Stomach (tissue), 9 donors: ENCODE data around the gene SEL1L. TPM values are rescaled to one million over a fixed set of nuclear protein-coding genes. Genes with fewer than 3 reads are reported as not detected.

ENCODE experiments used
- DNase-seq, 2 donors: peaks; one replicate each; pipeline versions ENCODE4 v3.0.0 to v3.0.0-alpha.2; 2013 to 2019
- H3K27ac ChIP-seq, 5 donors: fragments of 200-600 bp in 4 of 5; sonication (generic) in 4 of 5; one replicate each; pipeline ENCODE4 v1.5.1; 2013 to 2019; ENCODE audit warnings: mild to moderate bottlenecking in 1 of 5, moderate library complexity in 1 of 5
- H3K27me3 ChIP-seq, 3 donors: fragments of 200-600 bp; sonication (generic); one replicate each; pipeline ENCODE4 v1.5.1; 2017 to 2019; ENCODE audit warnings: mixed run types in 1 of 3
- H3K36me3 ChIP-seq, 4 donors: fragments of 200-600 bp; sonication (generic); 1 replicate in 3 of 4; 2 replicates in 1 of 4; pipeline ENCODE4 v1.5.1; 2016 to 2019
- H3K4me1 ChIP-seq, 4 donors: fragments of 200-600 bp; sonication (generic); one replicate each; pipeline ENCODE4 v1.5.1; 2016 to 2019
- H3K4me3 ChIP-seq, 4 donors: fragments of 200-600 bp; sonication (generic) in 3 of 4; one replicate each; pipeline ENCODE4 v1.5.1; 2016 to 2019; ENCODE audit warnings: mild to moderate bottlenecking in 1 of 4
- H3K9me3 ChIP-seq, 4 donors: fragments of 200-600 bp; sonication (generic); one replicate each; pipeline ENCODE4 v1.5.1; 2016 to 2019
- CTCF ChIP-seq, 7 experiments: fragments of 450-650 bp in 4 of 7; fragments of 200-600 bp in 3 of 7; sonication (generic) in 3 of 7; IDR thresholded peaks; one replicate each; pipeline ENCODE4 v1.5.1; 2016 to 2019; ENCODE audit warnings: antibody characterized with exemption in 7 of 7, control low read depth in 2 of 7, mild to moderate bottlenecking in 1 of 7
- EP300 ChIP-seq: sonication (generic); formaldehyde crosslinking; IDR thresholded peaks from one replicate; pipeline ENCODE4 v1.6.1; 2017; ENCODE audit warnings: antibody characterized with exemption
- POLR2A ChIP-seq, 4 donors: fragments of 450-650 bp; IDR thresholded peaks; one replicate each; pipeline ENCODE4 v1.6.1; 2016; ENCODE audit warnings: antibody characterized with exemption in 4 of 4, control low read depth in 2 of 4, mild to moderate bottlenecking in 1 of 4, moderate library complexity in 1 of 4
- POLR2AphosphoS5 ChIP-seq, 3 donors: sonication (generic); formaldehyde crosslinking; IDR thresholded peaks; one replicate each; pipeline ENCODE4 v1.6.1; 2016; ENCODE audit warnings: antibody characterized with exemption in 3 of 3
- WGBS, 5 donors: extraction: QIAGEN DNeasy Blood & Tissue Kit in 3 of 5; methylation state at CpG; one replicate each; pipeline versions ENCODE4 v1.1.5 to v1.1.7; 2013 to 2018; 5-methylcytosine and 5-hydroxymethylcytosine counted together
- intact Hi-C: fragments of 100-400 bp; cut with DNase I; formaldehyde crosslinking; loops from one replicate; pipeline ENCODE4 v1.15.1; 2023; ENCODE audit warnings: low total_unique reads
- polyA plus RNA-seq, 3 donors: library from polyadenylated mRNA; stranded (reverse); fragments of 200-250 nt; gene quantifications; one replicate each; pipeline ENCODE4 v1.2.3, GENCODE V29; 2013
- total RNA-seq, 5 donors: library from RNA; depleted of rRNA; stranded (reverse); fragments of >200 nt; gene quantifications; one replicate each; pipeline versions ENCODE4 v1.1.0 to v1.2.3, GENCODE V29; 2014 to 2016
- donor health status: healthy with polysubstance abuse.
- donor health status: Bipolar disorder and iron deficiency.
- donor health status: healthy.

Gene SEL1L
- total and polyA plus RNA-seq, 8 donors, result 5.0 to 175 (median 12.8) TPM

DNA sequence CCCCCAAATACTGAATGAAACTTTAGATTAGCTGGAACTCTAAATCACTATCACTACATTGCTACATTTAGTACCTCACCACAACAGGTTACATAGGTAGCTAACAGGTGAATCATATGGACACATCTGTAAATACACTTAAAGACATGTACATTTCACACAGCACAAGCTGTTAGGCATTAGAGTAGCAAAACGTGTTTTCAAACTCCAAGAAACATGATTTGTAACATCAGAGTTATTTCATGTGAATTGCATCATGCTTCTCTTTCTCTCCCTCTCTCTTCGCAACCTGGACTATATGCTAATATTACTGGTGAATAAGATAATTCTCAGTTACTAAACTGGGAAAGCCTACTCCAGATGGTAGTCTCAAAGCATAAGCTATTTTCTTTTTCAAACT lies 4.3 kb downstream of the SEL1L start:
- no peaks in the 10 kb centered on the region for H3K27me3 ChIP-seq
- DNase-seq, result no peak
- WGBS, 5 donors, result 26 to 58% (median 47%) methylated on average over 2 of the region's 2 CpGs
- intact Hi-C loops, result no loop called here
- TF ChIP-seq POLR2A (IDR thresholded peaks at IDR 0.05) (no peak), POLR2AphosphoS5 (IDR thresholded peaks at IDR 0.05) (no peak), CTCF (IDR thresholded peaks at IDR 0.05) (no peak), EP300 (no peak)
- H3K4me3 ChIP-seq, result no peak overlapping the region
- H3K9me3 ChIP-seq, result no peaks in the 10 kb centered on the region
- H3K27ac ChIP-seq, result no peak overlapping the region
- peaks cover 10 to 30% (median 24%) of the 10 kb centered on the region in 4 donors for H3K36me3 ChIP-seq
- H3K4me1 ChIP-seq, result peaks cover 9 to 66% (median 52%) of the 10 kb centered on the region in 4 donors

GRCh38 chr14:81525129-81525528 lies 8.5 kb downstream of the SEL1L start:
- intact Hi-C loops, result no loop called here
- TF ChIP-seq EP300 (no peak), CTCF (IDR thresholded peaks at IDR 0.05) (no peak), POLR2A (IDR thresholded peaks at IDR 0.05) (no peak), POLR2AphosphoS5 (IDR thresholded peaks at IDR 0.05) (no peak)
- no peak overlapping the region for H3K27ac ChIP-seq
- no peak overlapping the region for H3K4me3 ChIP-seq
- H3K27me3 ChIP-seq, result no peaks in the 10 kb centered on the region
- no peaks in the 10 kb centered on the region for H3K9me3 ChIP-seq
- peaks cover 20 to 64% (median 56%) of the 10 kb centered on the region in 4 donors for H3K36me3 ChIP-seq
- peaks cover 6 to 65% (median 40%) of the 10 kb centered on the region in 4 donors for H3K4me1 ChIP-seq
- WGBS, 5 donors, result 84 to 100% (median 95%) methylated on average over 1 of the region's 1 CpG
- no peak for DNase-seq

- peaks cover 23 to 70% (median 59%) of the 10 kb centered on the region in 4 donors for H3K36me3 ChIP-seq
- WGBS, 5 donors, result 72 to 79% (median 77%) methylated on average over 2 of the region's 2 CpGs
- intact Hi-C loops, result no loop called here
- H3K27ac ChIP-seq, result no peak overlapping the region
- peaks cover 21 to 65% (median 43%) of the 10 kb centered on the region in 4 donors for H3K4me1 ChIP-seq
- TF ChIP-seq POLR2AphosphoS5 (IDR thresholded peaks at IDR 0.05), result no peak
- no peak for TF ChIP-seq EP300
- no peak for TF ChIP-seq CTCF (IDR thresholded peaks at IDR 0.05)
- no peak for TF ChIP-seq POLR2A (IDR thresholded peaks at IDR 0.05)
- no peak overlapping the region for H3K4me3 ChIP-seq
- H3K9me3 ChIP-seq, result no peaks in the 10 kb centered on the region
- no peak for DNase-seq
- H3K27me3 ChIP-seq, result no peaks in the 10 kb centered on the region
Measured at GRCh38 chr14:81523616-81524015, 10.0 kb downstream of the SEL1L start.

- DNase-seq, result no peak
- Histone ChIP-seq H3K4me3 (no peak overlapping the region), H3K27ac (no peak overlapping the region), H3K4me1 (peaks cover 26 to 65% (median 43%) of the 10 kb centered on the region in 4 donors), H3K9me3 (no peaks in the 10 kb centered on the region), H3K27me3 (no peaks in the 10 kb centered on the region), H3K36me3 (peaks cover 25 to 75% (median 63%) of the 10 kb centered on the region in 4 donors)
- intact Hi-C loops, result no loop called here
- 66 to 88% (median 71%) methylated on average over 4 of the region's 4 CpGs for WGBS, 5 donors
- TF ChIP-seq POLR2AphosphoS5 (IDR thresholded peaks at IDR 0.05), result no peak
- TF ChIP-seq EP300, result no peak
- no peak for TF ChIP-seq CTCF (IDR thresholded peaks at IDR 0.05)
- TF ChIP-seq POLR2A (IDR thresholded peaks at IDR 0.05), result no peak
Measured at GRCh38 chr14:81523016-81523415, 10.6 kb downstream of the SEL1L start.
